Measurements from ENCODE around the gene SLC25A17.
A peak's percentile ranks its signal among the peaks of the same experiment; 100 is the strongest.

SLC25A17 gene

GRCh38 chr22:40727964-40728615 lies 91.1 kb downstream of the SLC25A17 start:
- TF ChIP-seq CTCF (conservative IDR thresholded peaks at IDR 0.05; ENCODE audit: low read depth, low read length) = no peak
- no peak overlapping the region for H3K4me3 ChIP-seq (ENCODE audit: low read depth, low read length)
- DNase-seq (ENCODE audit: low read depth) = no peak

GRCh38 chr22:40727070-40727963 lies 91.8 kb downstream of the SLC25A17 start:
- TF ChIP-seq CTCF (conservative IDR thresholded peaks at IDR 0.05; ENCODE audit: low read depth, low read length) = no peak
- no peak overlapping the region for H3K4me3 ChIP-seq (ENCODE audit: low read depth, low read length)
- DNase-seq (ENCODE audit: low read depth) = no peak

GRCh38 chr22:40726514-40726913 lies 92.6 kb downstream of the SLC25A17 start:
- peak; percentile 13 for TF ChIP-seq CTCF (conservative IDR thresholded peaks at IDR 0.05; ENCODE audit: low read depth, low read length)
- DNase-seq (ENCODE audit: low read depth) = peak; percentile 53
- H3K4me3 ChIP-seq (ENCODE audit: low read depth, low read length) = no peak overlapping the region

- DNase-seq (ENCODE audit: low read depth) = no peak
- H3K4me3 ChIP-seq (ENCODE audit: low read depth, low read length) = no peak overlapping the region
- TF ChIP-seq CTCF (conservative IDR thresholded peaks at IDR 0.05; ENCODE audit: low read depth, low read length) = no peak
Observed at GRCh38 chr22:40723396-40723933, 95.7 kb downstream of the SLC25A17 start.

GRCh38 chr22:40721266-40721665 lies 97.9 kb downstream of the SLC25A17 start:
- H3K4me3 ChIP-seq (ENCODE audit: low read depth, low read length) = no peak overlapping the region
- peak; percentile 8 for DNase-seq (ENCODE audit: low read depth)

More at GRCh38 chr22:40721266-40721665, 97.9 kb downstream of the SLC25A17 start:
- no peak for TF ChIP-seq CTCF (conservative IDR thresholded peaks at IDR 0.05; ENCODE audit: low read depth, low read length)

Data from choroid plexus epithelial cell (primary cell).